CD14-positive monocyte (primary cell): ENCODE results near the gene GNB5. TPM values are rescaled to one million over a fixed set of nuclear protein-coding genes. Genes with fewer than 3 reads are reported as not detected.

Experiments used
- DNase-seq, 3 donors: peaks; one replicate each; pipeline ENCODE4 v3.0.0-alpha.2; 2011 to 2022
- H2AFZ ChIP-seq: 2 replicates; pipeline ENCODE4 v1.6.0; 2012; ENCODE audit warnings: mild to moderate bottlenecking, low read depth, low read length, inconsistent platforms; ENCODE audit not compliant: insufficient read depth, poor library complexity, severe bottlenecking
- H3K27ac ChIP-seq, 2 donors: 1 replicate in 1 of 2; 2 replicates in 1 of 2; pipeline ENCODE4 v1.5.1; 2012 to 2013; ENCODE audit warnings: low read length in 2 of 2, control low read depth in 1 of 2, inconsistent platforms in 1 of 2, low read depth in 1 of 2, mild to moderate bottlenecking in 1 of 2
- H3K27me3 ChIP-seq, 2 donors: one replicate each; pipeline versions ENCODE4 v1.6.0 to v1.6.1; 2011 to 2013; ENCODE audit warnings: low read length in 2 of 2; ENCODE audit not compliant: control insufficient read depth in 2 of 2, insufficient read depth in 2 of 2
- H3K36me3 ChIP-seq, 2 donors: replicated peaks in 1 of 2; 1 replicate in 1 of 2; 2 replicates in 1 of 2; pipeline versions ENCODE4 v1.5.1 to v1.6.1; 2012 to 2013; ENCODE audit warnings: low read length in 2 of 2, control low read depth in 1 of 2, inconsistent platforms in 1 of 2, mild to moderate bottlenecking in 1 of 2; ENCODE audit not compliant: insufficient read depth in 2 of 2, control insufficient read depth in 1 of 2
- H3K4me1 ChIP-seq, 2 donors: 1 replicate in 1 of 2; 2 replicates in 1 of 2; pipeline versions ENCODE4 v1.5.1 to v1.6.1; 2012 to 2013; ENCODE audit warnings: low read length in 2 of 2, control low read depth in 1 of 2, inconsistent platforms in 1 of 2, mild to moderate bottlenecking in 1 of 2, moderate library complexity in 1 of 2; ENCODE audit not compliant: insufficient read depth in 2 of 2, control insufficient read depth in 1 of 2
- H3K4me2 ChIP-seq: replicated peaks from 2 replicates; pipeline ENCODE3; 2012; ENCODE audit warnings: low read length, moderate library complexity, mild to moderate bottlenecking; ENCODE audit not compliant: poor library complexity, severe bottlenecking; ENCODE audit errors: extremely low read depth
- H3K4me3 ChIP-seq, 3 experiments: fragments of 200-600 bp in 1 of 3; sonication (generic) in 1 of 3; replicated peaks in 1 of 3; 1 replicate in 2 of 3; 2 replicates in 1 of 3; pipeline ENCODE4 v1.5.1; 2011 to 2013; ENCODE audit warnings: low read length in 3 of 3, mild to moderate bottlenecking in 3 of 3, control low read depth in 2 of 3, low read depth in 2 of 3, inconsistent platforms in 1 of 3, moderate library complexity in 1 of 3
- H3K79me2 ChIP-seq: 2 replicates; pipeline ENCODE4 v1.6.0; 2012; ENCODE audit warnings: mild to moderate bottlenecking, control low read depth, inconsistent platforms, low read length, moderate library complexity; ENCODE audit not compliant: insufficient read depth
- H3K9ac ChIP-seq: 2 replicates; pipeline ENCODE4 v1.6.0; 2017; ENCODE audit warnings: low read length, mild to moderate bottlenecking; ENCODE audit not compliant: insufficient read depth, poor library complexity, severe bottlenecking
- H3K9me3 ChIP-seq, 2 donors: replicated peaks in 1 of 2; 1 replicate in 1 of 2; 2 replicates in 1 of 2; pipeline versions ENCODE4 v1.5.1 to v1.6.1; 2012 to 2013; ENCODE audit warnings: low read length in 2 of 2, control low read depth in 1 of 2; ENCODE audit not compliant: control insufficient read depth in 1 of 2, insufficient read depth in 1 of 2
- H4K20me1 ChIP-seq: 2 replicates; pipeline ENCODE4 v1.6.0; 2012; ENCODE audit warnings: mild to moderate bottlenecking, low read length, control low read depth, moderate library complexity; ENCODE audit not compliant: insufficient read depth
- H3K27ac Mint-ChIP-seq, 7 donors: one replicate each; pipeline ENCODE4 v1.8.0; 2020; ENCODE audit warnings: mild to moderate bottlenecking in 7 of 7, mixed read lengths in 7 of 7, moderate library complexity in 6 of 7, inconsistent platforms in 2 of 7
- H3K27me3 Mint-ChIP-seq, 3 donors: one replicate each; pipeline ENCODE4 v1.8.0; 2021 to 2022; ENCODE audit warnings: low read depth in 3 of 3, mild to moderate bottlenecking in 3 of 3, mixed read lengths in 3 of 3, moderate library complexity in 3 of 3, inconsistent platforms in 1 of 3
- H3K36me3 Mint-ChIP-seq, 2 donors: one replicate each; pipeline ENCODE4 v1.8.0; 2020; ENCODE audit warnings: mixed read lengths in 2 of 2, inconsistent platforms in 1 of 2, mild to moderate bottlenecking in 1 of 2
- H3K4me1 Mint-ChIP-seq: one replicate; pipeline ENCODE4 v1.8.0; 2020; ENCODE audit warnings: mild to moderate bottlenecking, mixed read lengths
- H3K4me3 Mint-ChIP-seq, 2 donors: one replicate each; pipeline ENCODE4 v1.8.0; 2020; ENCODE audit warnings: mild to moderate bottlenecking in 2 of 2, mixed read lengths in 2 of 2, moderate library complexity in 1 of 2
- H3K9me3 Mint-ChIP-seq, 7 donors: one replicate each; pipeline ENCODE4 v1.8.0; 2020 to 2022; ENCODE audit warnings: mixed read lengths in 7 of 7, mild to moderate bottlenecking in 6 of 7, moderate library complexity in 6 of 7, inconsistent platforms in 2 of 7
- CTCF ChIP-seq: fragments of 200-600 bp; IDR thresholded peaks from one replicate; pipeline ENCODE4 v1.8.0; 2022; ENCODE audit warnings: antibody characterized with exemption, mild to moderate bottlenecking
- WGBS: methylation state at CpG from one replicate; pipeline ENCODE4 v1.1.5; 2013; ENCODE audit warnings: missing lambda C conversion rate; ENCODE audit not compliant: insufficient coverage; 5-methylcytosine and 5-hydroxymethylcytosine counted together
- intact Hi-C, 2 donors: fragments of 100-400 bp; cut with micrococcal nuclease; formaldehyde crosslinking; loops; one replicate each; pipeline versions ENCODE4 v1.15.0 to v1.15.1; 2023
- polyA plus RNA-seq, 3 donors: library from polyadenylated mRNA; depleted of rRNA in 1 of 3; unstranded in 2 of 3; stranded (reverse) in 1 of 3; fragments of 300-500 nt in 2 of 3; fragments of >200 nt in 1 of 3; fragmentation: Illumina TruSeq in 2 of 3; gene quantifications; 1 replicate in 2 of 3; 2 replicates in 1 of 3; pipeline ENCODE4 v1.2.3, GENCODE V29; 2012 to 2021

Gene GNB5
- polyA plus RNA-seq, 3 donors, result 3.1 to 5.4 (median 4.3) TPM

DNA sequence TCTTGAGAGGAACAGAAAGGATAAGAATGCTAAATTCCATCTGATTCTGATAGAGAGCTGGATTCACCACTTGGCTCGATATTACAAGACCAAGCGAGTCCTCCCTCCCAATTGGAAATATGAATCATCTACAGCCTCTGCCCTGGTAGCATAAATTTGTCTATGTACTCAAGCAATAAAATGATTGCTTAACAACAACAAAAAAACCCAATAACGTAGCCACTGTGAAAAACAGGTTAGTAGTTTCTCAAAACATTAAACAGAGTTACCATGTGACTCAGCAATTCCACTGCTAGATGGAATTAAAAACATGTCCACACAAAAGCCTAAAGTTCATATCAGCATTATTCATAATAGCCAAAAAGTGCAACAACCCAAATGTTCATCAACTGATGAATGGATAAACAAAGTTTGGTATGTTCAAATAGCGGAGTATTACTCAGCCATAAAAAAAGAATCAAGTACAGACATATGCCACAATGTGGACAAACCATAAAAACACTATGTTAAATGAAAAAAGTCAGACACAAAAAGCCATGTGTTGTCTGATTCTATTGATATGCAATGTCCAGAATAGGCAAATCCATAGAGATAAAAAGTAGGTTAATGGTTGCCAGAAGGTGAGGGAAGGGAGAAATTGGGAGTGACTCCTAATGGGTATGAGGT lies 95.5 kb downstream of the GNB5 start:
- intact Hi-C loops, result no loop called here
- H3K36me3 ChIP-seq, result no peaks in the 10 kb centered on the region
- DNase-seq, result peak in 2 of 3 donors; percentile 43 to 47
- H3K27ac ChIP-seq, result no peak overlapping the region
- no peaks in the 10 kb centered on the region for H3K27me3 ChIP-seq
- H3K4me1 ChIP-seq, result peaks cover 19 to 29% of the 10 kb centered on the region in 2 donors
- Mint-ChIP-seq H3K36me3 (no peaks in the 10 kb centered on the region), H3K4me3 (no peak overlapping the region), H3K4me1 (peaks cover 29% of the 10 kb centered on the region), H3K27ac (no peak overlapping the region), H3K9me3 (peaks cover 0 to 2% (median 0%) of the 10 kb centered on the region in 7 donors), H3K27me3 (peaks cover 0 to 1% (median 0%) of the 10 kb centered on the region in 3 donors)
- no peaks in the 10 kb centered on the region for H4K20me1 ChIP-seq
- H3K9ac ChIP-seq, result no peak overlapping the region
- no peaks in the 10 kb centered on the region for H3K9me3 ChIP-seq
- no peaks in the 10 kb centered on the region for H3K79me2 ChIP-seq
- no peak overlapping the region for H3K4me3 ChIP-seq
- H3K4me2 ChIP-seq, result no peak overlapping the region
- no CpG with 5 or more reads among the region's 4 CpGs for WGBS
- no peak for TF ChIP-seq CTCF
- no peak overlapping the region for H2AFZ ChIP-seq

- Mint-ChIP-seq H3K27ac (no peak overlapping the region), H3K27me3 (peaks cover 0 to 1% (median 0%) of the 10 kb centered on the region in 3 donors), H3K4me3 (no peak overlapping the region), H3K4me1 (peaks cover 29% of the 10 kb centered on the region), H3K36me3 (peaks cover 0 to 3% of the 10 kb centered on the region in 2 donors), H3K9me3 (peaks cover 3 to 9% (median 5%) of the 10 kb centered on the region in 7 donors)
- H3K27ac ChIP-seq, result no peak overlapping the region
- no peak overlapping the region for H2AFZ ChIP-seq
- no peak overlapping the region for H3K4me2 ChIP-seq
- TF ChIP-seq CTCF, result no peak
- intact Hi-C loops, result no loop called here
- no peaks in the 10 kb centered on the region for H3K9me3 ChIP-seq
- WGBS, result 96% methylated on average over 10 of the region's 12 CpGs
- no peak overlapping the region for H3K9ac ChIP-seq
- peaks cover 19 to 28% of the 10 kb centered on the region in 2 donors for H3K4me1 ChIP-seq
- H4K20me1 ChIP-seq, result no peaks in the 10 kb centered on the region
- no peaks in the 10 kb centered on the region for H3K36me3 ChIP-seq
- DNase-seq, result no peak
- H3K27me3 ChIP-seq, result no peaks in the 10 kb centered on the region
- no peaks in the 10 kb centered on the region for H3K79me2 ChIP-seq
- no peak overlapping the region for H3K4me3 ChIP-seq
Measured at GRCh38 chr15:52094811-52095584, 96.2 kb downstream of the GNB5 start.
